GM18519 (cell line): ENCODE data around the gene RAD9A.
"Not testable (repeated sequence)": the region's sequence is repeated elsewhere in the genome, so short reads cannot be mapped to it uniquely, and the experiment has no call there.

Experiments
- ATAC-seq: cut with Tn5 transposase; IDR thresholded peaks from one replicate; pipeline ENCODE4 v1.9.1; 2021; ENCODE audit warnings: mild to moderate bottlenecking, moderate library complexity; ENCODE audit not compliant: unreplicated experiment, low FRiP score

The RAD9A gene

GRCh38 chr11:67421430-67422031 lies 29.7 kb downstream of the RAD9A start:
- no peak for ATAC-seq

- no peak for ATAC-seq
These were observed 31.1 kb downstream of the RAD9A start for GRCh38 chr11:67422891-67423290.

GRCh38 chr11:67423466-67423865 lies 31.7 kb downstream of the RAD9A start:
- ATAC-seq, result no peak

- no peak for ATAC-seq
These were observed 32.3 kb downstream of the RAD9A start for GRCh38 chr11:67423891-67424613.

GRCh38 chr11:67427364-67427859 lies 35.6 kb downstream of the RAD9A start:
- not testable (repeated sequence) for ATAC-seq

GRCh38 chr11:67428052-67429001 lies 36.5 kb downstream of the RAD9A start, which contains the start of gene RPS6KB2:
Gene RPS6KB2, plus strand, starts transcription at chr11:67428494. Its CDS starts 52 bp downstream, at chr11:67428546.
- peak; percentile 59 for ATAC-seq

- no peak for ATAC-seq
These were observed 37.4 kb downstream of the RAD9A start for GRCh38 chr11:67429038-67429668.

- no peak for ATAC-seq
These were observed 37.9 kb downstream of the RAD9A start for GRCh38 chr11:67429722-67430121.

GRCh38 chr11:67431346-67432249 lies 39.8 kb downstream of the RAD9A start:
- ATAC-seq, result no peak

- ATAC-seq, result no peak
These were observed 41.0 kb downstream of the RAD9A start for GRCh38 chr11:67432655-67433349.

GRCh38 chr11:67433536-67434394 lies 42.0 kb downstream of the RAD9A start:
- ATAC-seq, result no peak

- no peak for ATAC-seq
These were observed 42.7 kb downstream of the RAD9A start for GRCh38 chr11:67434395-67434881.

GRCh38 chr11:67435031-67435726 lies 43.4 kb downstream of the RAD9A start:
- ATAC-seq, result no peak

- no peak for ATAC-seq
These were observed 44.1 kb downstream of the RAD9A start for GRCh38 chr11:67435727-67436458.

- no peak for ATAC-seq
These were observed 44.8 kb downstream of the RAD9A start for GRCh38 chr11:67436459-67437081.
